K562 (cell line): Measurements from ENCODE around the gene SOSTDC1. TPM values are rescaled to one million over a fixed set of nuclear protein-coding genes. Genes with fewer than 3 reads are reported as not detected.

Experiments used
- HIVEP1 ChIP-seq: fragments of 250-450 bp; sonication (Bioruptor Pico); IDR thresholded peaks from 2 replicates; pipeline ENCODE4 v1.4.0; 2020; ENCODE audit warnings: mild to moderate bottlenecking
- NFXL1 ChIP-seq: fragments of 450-650 bp; formaldehyde crosslinking; IDR thresholded peaks from 2 replicates; pipeline ENCODE4 v1.4.0; 2021; ENCODE audit warnings: mild to moderate bottlenecking
- NR2F6 ChIP-seq: fragments of 450-650 bp; formaldehyde crosslinking; IDR thresholded peaks from 2 replicates; pipeline ENCODE4 v1.4.0; 2020; ENCODE audit warnings: mild to moderate bottlenecking
- RAD21 ChIP-seq, 2 experiments: fragments of 250-450 bp in 1 of 2; fragments of 450-650 bp in 1 of 2; sonication (Bioruptor Pico) in 1 of 2; formaldehyde crosslinking in 1 of 2; IDR thresholded peaks in 1 of 2; conservative IDR thresholded peaks in 1 of 2; 2 replicates each; pipeline versions ENCODE4 v1.4.0 to v1.8.0; 2020 to 2022; ENCODE audit warnings: mild to moderate bottlenecking in 2 of 2, moderate library complexity in 1 of 2
- STAT5A ChIP-seq: IDR thresholded peaks from 2 replicates; pipeline ENCODE4 v1.6.1; 2012; ENCODE audit warnings: low read length, inconsistent platforms, borderline replicate concordance
- TCF15 ChIP-seq: fragments of 250-450 bp; sonication (Bioruptor Pico); IDR thresholded peaks from 2 replicates; pipeline ENCODE4 v1.8.0; 2022; ENCODE audit warnings: moderate library complexity, mild to moderate bottlenecking, inconsistent platforms
- TCFL5 ChIP-seq: fragments of 250-450 bp; sonication (Bioruptor Pico); conservative IDR thresholded peaks from 2 replicates; pipeline ENCODE4 v1.6.1; 2021; ENCODE audit warnings: mild to moderate bottlenecking, moderate library complexity, matching md5 sums
- ZFP36 ChIP-seq: fragments of 150-350 bp; IDR thresholded peaks from 2 replicates; pipeline ENCODE4 v1.6.1; 2018; ENCODE audit warnings: low read length, low read depth; ENCODE audit not compliant: partially characterized antibody
- ZNF589 ChIP-seq: fragments of 200-800 bp; sonication (Bioruptor generic); IDR thresholded peaks from 2 replicates; pipeline ENCODE4 v1.6.1; 2016; ENCODE audit warnings: low read depth, missing genetic modification characterization, missing compliant biosample characterization
- polyA plus RNA-seq, 8 experiments: library from polyadenylated mRNA; depleted of rRNA in 4 of 8; stranded (reverse) in 5 of 8; unstranded in 3 of 8; fragments of >200 nt; fragmentation: Nextera tagmentation in 2 of 8; fragmentation: Illumina TruSeq in 1 of 8; extraction: Ambion mirVana in 2 of 8; extraction: Trizol in 1 of 8; gene quantifications; 2 replicates each; pipeline versions ENCODE4 v1.2.1 to v1.2.3, GENCODE V29; 2011 to 2014; ENCODE audit warnings: inconsistent platforms in 1 of 8, missing spikeins in 1 of 8
- total RNA-seq, 7 experiments: library from RNA; depleted of rRNA in 6 of 7; stranded (reverse); fragments of >200 nt in 6 of 7; fragmentation: Illumina TruSeq in 2 of 7; extraction: Trizol in 2 of 7; gene quantifications; 2 replicates each; pipeline versions ENCODE4 v1.2.1 to v1.2.3, GENCODE V29; 2011 to 2021; ENCODE audit warnings: low replicate concordance in 1 of 7
- TF ChIP-seq, protein P1 (sequence below), 2 experiments: fragments of 450-650 bp in 1 of 2; sonication (generic) in 1 of 2; formaldehyde crosslinking in 1 of 2; IDR thresholded peaks; 2 replicates each; pipeline versions ENCODE4 v1.7.1 to v1.9.0; 2016 to 2022; ENCODE audit warnings: inconsistent platforms in 1 of 2, mild to moderate bottlenecking in 1 of 2, missing genetic modification reagents in 1 of 2
- TF ChIP-seq, protein P2 (sequence below): fragments of 450-650 bp; formaldehyde crosslinking; IDR thresholded peaks from 2 replicates; pipeline ENCODE4 v1.4.0; 2022; ENCODE audit warnings: missing genetic modification characterization
- TF ChIP-seq, protein P3 (sequence below): fragments of 450-650 bp; IDR thresholded peaks from 2 replicates; pipeline ENCODE4 v1.6.1; 2016; ENCODE audit warnings: missing biosample characterization, missing genetic modification characterization
- TF ChIP-seq, protein P4 (sequence below): fragments of 200-800 bp; sonication (Bioruptor generic); IDR thresholded peaks from 2 replicates; pipeline ENCODE4 v1.6.1; 2017; ENCODE audit warnings: missing genetic modification characterization, missing compliant biosample characterization

Gene SOSTDC1
- total and polyA plus RNA-seq, 9 of the 15 experiments (the other 6 are each of a cell fraction or from before 2014, with no cell fraction given) = 8.3 to 48.6 (median 15.9) TPM

DNA sequence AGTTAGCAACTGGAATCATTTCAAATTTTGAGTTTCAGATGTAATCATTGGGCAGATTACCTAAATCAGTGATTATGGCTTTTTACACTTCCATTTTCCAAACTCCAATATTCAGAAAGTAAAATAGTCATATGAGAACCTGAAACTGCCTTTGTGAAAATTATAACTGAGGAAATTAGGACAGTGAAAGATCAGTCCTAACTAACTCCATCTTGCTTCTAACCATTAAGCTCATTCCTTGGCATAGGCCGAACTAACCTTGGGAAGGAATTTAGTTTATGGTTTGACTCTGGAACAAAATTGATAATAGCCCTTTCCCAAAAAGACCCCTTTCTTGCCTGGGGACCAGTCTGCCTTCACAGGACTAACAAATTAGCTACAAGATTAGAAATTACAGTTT is 46.4 kb downstream of the SOSTDC1 start (continued):
- TF ChIP-seq, protein P1, sequence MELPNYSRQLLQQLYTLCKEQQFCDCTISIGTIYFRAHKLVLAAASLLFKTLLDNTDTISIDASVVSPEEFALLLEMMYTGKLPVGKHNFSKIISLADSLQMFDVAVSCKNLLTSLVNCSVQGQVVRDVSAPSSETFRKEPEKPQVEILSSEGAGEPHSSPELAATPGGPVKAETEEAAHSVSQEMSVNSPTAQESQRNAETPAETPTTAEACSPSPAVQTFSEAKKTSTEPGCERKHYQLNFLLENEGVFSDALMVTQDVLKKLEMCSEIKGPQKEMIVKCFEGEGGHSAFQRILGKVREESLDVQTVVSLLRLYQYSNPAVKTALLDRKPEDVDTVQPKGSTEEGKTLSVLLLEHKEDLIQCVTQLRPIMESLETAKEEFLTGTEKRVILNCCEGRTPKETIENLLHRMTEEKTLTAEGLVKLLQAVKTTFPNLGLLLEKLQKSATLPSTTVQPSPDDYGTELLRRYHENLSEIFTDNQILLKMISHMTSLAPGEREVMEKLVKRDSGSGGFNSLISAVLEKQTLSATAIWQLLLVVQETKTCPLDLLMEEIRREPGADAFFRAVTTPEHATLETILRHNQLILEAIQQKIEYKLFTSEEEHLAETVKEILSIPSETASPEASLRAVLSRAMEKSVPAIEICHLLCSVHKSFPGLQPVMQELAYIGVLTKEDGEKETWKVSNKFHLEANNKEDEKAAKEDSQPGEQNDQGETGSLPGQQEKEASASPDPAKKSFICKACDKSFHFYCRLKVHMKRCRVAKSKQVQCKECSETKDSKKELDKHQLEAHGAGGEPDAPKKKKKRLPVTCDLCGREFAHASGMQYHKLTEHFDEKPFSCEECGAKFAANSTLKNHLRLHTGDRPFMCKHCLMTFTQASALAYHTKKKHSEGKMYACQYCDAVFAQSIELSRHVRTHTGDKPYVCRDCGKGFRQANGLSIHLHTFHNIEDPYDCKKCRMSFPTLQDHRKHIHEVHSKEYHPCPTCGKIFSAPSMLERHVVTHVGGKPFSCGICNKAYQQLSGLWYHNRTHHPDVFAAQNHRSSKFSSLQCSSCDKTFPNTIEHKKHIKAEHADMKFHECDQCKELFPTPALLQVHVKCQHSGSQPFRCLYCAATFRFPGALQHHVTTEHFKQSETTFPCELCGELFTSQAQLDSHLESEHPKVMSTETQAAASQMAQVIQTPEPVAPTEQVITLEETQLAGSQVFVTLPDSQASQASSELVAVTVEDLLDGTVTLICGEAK (IDR thresholded peaks at IDR 0.05) = no peak
- TF ChIP-seq, protein P1 (CRISPR knock-in tag; IDR thresholded peaks at IDR 0.05) = no peak
- TF ChIP-seq NR2F6 = no peak
- TF ChIP-seq TCF15 = peak; percentile 90
- TF ChIP-seq, protein P2, sequence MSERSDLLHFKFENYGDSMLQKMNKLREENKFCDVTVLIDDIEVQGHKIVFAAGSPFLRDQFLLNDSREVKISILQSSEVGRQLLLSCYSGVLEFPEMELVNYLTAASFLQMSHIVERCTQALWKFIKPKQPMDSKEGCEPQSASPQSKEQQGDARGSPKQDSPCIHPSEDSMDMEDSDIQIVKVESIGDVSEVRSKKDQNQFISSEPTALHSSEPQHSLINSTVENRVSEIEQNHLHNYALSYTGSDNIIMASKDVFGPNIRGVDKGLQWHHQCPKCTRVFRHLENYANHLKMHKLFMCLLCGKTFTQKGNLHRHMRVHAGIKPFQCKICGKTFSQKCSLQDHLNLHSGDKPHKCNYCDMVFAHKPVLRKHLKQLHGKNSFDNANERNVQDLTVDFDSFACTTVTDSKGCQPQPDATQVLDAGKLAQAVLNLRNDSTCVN = no peak
- TF ChIP-seq ZFP36 = no peak
- TF ChIP-seq TCFL5 (CRISPR knock-in tag) = peak; percentile 81; the same call in 1 of the 2 replicates
- TF ChIP-seq HIVEP1 (CRISPR knock-in tag) = peak; percentile 87; the same call in 1 of the 2 replicates
- peak; percentile 65; the same call in 1 of the 2 replicates for TF ChIP-seq NFXL1 (CRISPR knock-in tag)
- TF ChIP-seq RAD21 (CRISPR knock-in tag; conservative IDR thresholded peaks at IDR 0.05 in 1 of 2, IDR thresholded peaks at IDR 0.05 in 1 of 2) = 0 out of 4 replicates have a peak, but pooled peaks of 1 of the 2 experiments have one; percentile 2
- TF ChIP-seq, protein P3, sequence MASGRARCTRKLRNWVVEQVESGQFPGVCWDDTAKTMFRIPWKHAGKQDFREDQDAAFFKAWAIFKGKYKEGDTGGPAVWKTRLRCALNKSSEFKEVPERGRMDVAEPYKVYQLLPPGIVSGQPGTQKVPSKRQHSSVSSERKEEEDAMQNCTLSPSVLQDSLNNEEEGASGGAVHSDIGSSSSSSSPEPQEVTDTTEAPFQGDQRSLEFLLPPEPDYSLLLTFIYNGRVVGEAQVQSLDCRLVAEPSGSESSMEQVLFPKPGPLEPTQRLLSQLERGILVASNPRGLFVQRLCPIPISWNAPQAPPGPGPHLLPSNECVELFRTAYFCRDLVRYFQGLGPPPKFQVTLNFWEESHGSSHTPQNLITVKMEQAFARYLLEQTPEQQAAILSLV (tag) = 0 out of 2 replicates have a peak, but pooled peaks have one; percentile 23
- TF ChIP-seq, protein P4, sequence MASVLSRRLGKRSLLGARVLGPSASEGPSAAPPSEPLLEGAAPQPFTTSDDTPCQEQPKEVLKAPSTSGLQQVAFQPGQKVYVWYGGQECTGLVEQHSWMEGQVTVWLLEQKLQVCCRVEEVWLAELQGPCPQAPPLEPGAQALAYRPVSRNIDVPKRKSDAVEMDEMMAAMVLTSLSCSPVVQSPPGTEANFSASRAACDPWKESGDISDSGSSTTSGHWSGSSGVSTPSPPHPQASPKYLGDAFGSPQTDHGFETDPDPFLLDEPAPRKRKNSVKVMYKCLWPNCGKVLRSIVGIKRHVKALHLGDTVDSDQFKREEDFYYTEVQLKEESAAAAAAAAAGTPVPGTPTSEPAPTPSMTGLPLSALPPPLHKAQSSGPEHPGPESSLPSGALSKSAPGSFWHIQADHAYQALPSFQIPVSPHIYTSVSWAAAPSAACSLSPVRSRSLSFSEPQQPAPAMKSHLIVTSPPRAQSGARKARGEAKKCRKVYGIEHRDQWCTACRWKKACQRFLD (CRISPR knock-in tag) = peak; percentile 82
- TF ChIP-seq ZNF589 (CRISPR knock-in tag) = peak; percentile 51; the same call in 1 of the 2 replicates
- no peak for TF ChIP-seq STAT5A
